DND-41 (cell line): Measurements from ENCODE around the gene HMCN2.

Experiments used
- CTCF ChIP-seq: IDR thresholded peaks from 2 replicates; pipeline ENCODE4 v1.5.1; 2012; ENCODE audit warnings: borderline replicate concordance, low read length, moderate library complexity, mild to moderate bottlenecking; ENCODE audit not compliant: poor library complexity, severe bottlenecking; ENCODE audit errors: extremely low read depth
- EZH2 ChIP-seq: IDR thresholded peaks from 3 replicates; pipeline ENCODE4 v1.6.1; 2012; ENCODE audit warnings: borderline replicate concordance, low read depth, mild to moderate bottlenecking, moderate library complexity, low read length, inconsistent platforms; ENCODE audit not compliant: severe bottlenecking

- TF ChIP-seq CTCF (no peak), EZH2 (no peak)
These were observed 35.2 kb downstream of the HMCN2 start for GRCh38 chr9:130300739-130301138.
